GM12878 (cell line): ENCODE results near the gene ZSWIM6. TPM values are rescaled to one million over a fixed set of nuclear protein-coding genes. Genes with fewer than 3 reads are reported as not detected.

Experiments used
- BMI1 ChIP-seq: fragments of 450-650 bp; IDR thresholded peaks from 2 replicates; pipeline ENCODE4 v1.6.1; 2016; ENCODE audit warnings: mild to moderate bottlenecking, moderate library complexity, borderline replicate concordance
- MTA2 ChIP-seq: fragments of 450-650 bp; IDR thresholded peaks from 2 replicates; pipeline ENCODE4 v1.6.1; 2016; ENCODE audit warnings: low read depth, mild to moderate bottlenecking, moderate library complexity
- NFYB ChIP-seq: IDR thresholded peaks from 2 replicates; pipeline ENCODE4 v1.6.1; 2011; ENCODE audit warnings: low read depth, mild to moderate bottlenecking, low read length, improper control_type of control experiment, moderate library complexity; ENCODE audit not compliant: insufficient read depth
- polyA plus RNA-seq, 11 experiments: library from polyadenylated mRNA; depleted of rRNA in 4 of 11; unstranded in 6 of 11; stranded (reverse) in 5 of 11; fragments of >200 nt; fragmentation: Nextera tagmentation in 4 of 11; fragmentation: Illumina TruSeq in 1 of 11; extraction: Ambion mirVana in 4 of 11; extraction: Trizol in 1 of 11; gene quantifications; 1 replicate in 1 of 11; 2 replicates in 10 of 11; pipeline versions ENCODE4 v1.2.1 to v1.2.3, GENCODE V29; 2011 to 2016; ENCODE audit warnings: inconsistent platforms in 2 of 11, missing spikeins in 2 of 11, low read depth in 1 of 11
- total RNA-seq, 4 experiments: library from RNA; depleted of rRNA in 3 of 4; stranded (reverse); fragments of >200 nt in 3 of 4; fragmentation: Illumina TruSeq in 1 of 4; extraction: Trizol in 1 of 4; gene quantifications; 2 replicates each; pipeline versions ENCODE4 v1.2.1 to v1.2.3, GENCODE V29; 2013 to 2021
- TF ChIP-seq, protein P1 (sequence below): IDR thresholded peaks from 2 replicates; pipeline ENCODE4 v1.6.1; 2011; ENCODE audit warnings: borderline replicate concordance, low read depth, mild to moderate bottlenecking, moderate library complexity, low read length; ENCODE audit not compliant: insufficient read depth, poor library complexity, severe bottlenecking
- TF ChIP-seq, protein P2 (sequence below): fragments of 450-650 bp; formaldehyde crosslinking; IDR thresholded peaks from 2 replicates; pipeline ENCODE4 v1.4.0; 2020; ENCODE audit warnings: mild to moderate bottlenecking, moderate library complexity
- TF ChIP-seq, protein P3 (sequence below), 3 experiments: IDR thresholded peaks in 2 of 3; conservative IDR thresholded peaks in 1 of 3; 2 replicates each; pipeline ENCODE4 v1.5.1; 2011; ENCODE audit warnings: low read depth in 3 of 3, low read length in 3 of 3, mild to moderate bottlenecking in 3 of 3, control low read depth in 2 of 3, moderate library complexity in 2 of 3, inconsistent platforms in 1 of 3, mixed read lengths in 1 of 3; ENCODE audit not compliant: control insufficient read depth in 2 of 3, insufficient read depth in 1 of 3; ENCODE audit errors: extremely low read depth in 1 of 3

The ZSWIM6 gene
- total and polyA plus RNA-seq, 10 of the 15 experiments (the other 5 are each of a cell fraction or from before 2014, with no cell fraction given): 0.53 to 6.2 (median 3.4) TPM

DNA sequence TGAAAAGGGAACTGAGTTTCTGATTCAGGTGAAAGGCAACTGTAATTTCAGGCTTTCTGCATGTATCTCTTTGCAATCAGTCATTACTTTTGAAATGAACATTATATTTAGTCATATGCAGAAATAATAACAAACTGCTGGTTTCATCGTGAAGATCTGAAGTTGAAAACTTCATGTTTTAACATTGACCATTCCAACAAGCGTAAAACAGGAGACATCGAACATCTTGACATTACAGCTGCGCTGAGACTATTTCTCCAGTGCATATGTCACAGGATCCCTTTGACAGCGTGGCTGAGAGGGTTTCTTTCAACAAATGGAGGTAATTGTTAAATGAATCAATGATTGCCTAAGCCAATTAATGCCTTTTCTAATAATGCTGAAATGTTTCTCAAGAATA, 38.2 kb upstream of the ZSWIM6 start (continued):
- TF ChIP-seq, protein P1, sequence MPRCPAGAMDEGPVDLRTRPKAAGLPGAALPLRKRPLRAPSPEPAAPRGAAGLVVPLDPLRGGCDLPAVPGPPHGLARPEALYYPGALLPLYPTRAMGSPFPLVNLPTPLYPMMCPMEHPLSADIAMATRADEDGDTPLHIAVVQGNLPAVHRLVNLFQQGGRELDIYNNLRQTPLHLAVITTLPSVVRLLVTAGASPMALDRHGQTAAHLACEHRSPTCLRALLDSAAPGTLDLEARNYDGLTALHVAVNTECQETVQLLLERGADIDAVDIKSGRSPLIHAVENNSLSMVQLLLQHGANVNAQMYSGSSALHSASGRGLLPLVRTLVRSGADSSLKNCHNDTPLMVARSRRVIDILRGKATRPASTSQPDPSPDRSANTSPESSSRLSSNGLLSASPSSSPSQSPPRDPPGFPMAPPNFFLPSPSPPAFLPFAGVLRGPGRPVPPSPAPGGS: no peak
- TF ChIP-seq NFYB (no peak), BMI1 (no peak), MTA2 (no peak)
- TF ChIP-seq, protein P2, sequence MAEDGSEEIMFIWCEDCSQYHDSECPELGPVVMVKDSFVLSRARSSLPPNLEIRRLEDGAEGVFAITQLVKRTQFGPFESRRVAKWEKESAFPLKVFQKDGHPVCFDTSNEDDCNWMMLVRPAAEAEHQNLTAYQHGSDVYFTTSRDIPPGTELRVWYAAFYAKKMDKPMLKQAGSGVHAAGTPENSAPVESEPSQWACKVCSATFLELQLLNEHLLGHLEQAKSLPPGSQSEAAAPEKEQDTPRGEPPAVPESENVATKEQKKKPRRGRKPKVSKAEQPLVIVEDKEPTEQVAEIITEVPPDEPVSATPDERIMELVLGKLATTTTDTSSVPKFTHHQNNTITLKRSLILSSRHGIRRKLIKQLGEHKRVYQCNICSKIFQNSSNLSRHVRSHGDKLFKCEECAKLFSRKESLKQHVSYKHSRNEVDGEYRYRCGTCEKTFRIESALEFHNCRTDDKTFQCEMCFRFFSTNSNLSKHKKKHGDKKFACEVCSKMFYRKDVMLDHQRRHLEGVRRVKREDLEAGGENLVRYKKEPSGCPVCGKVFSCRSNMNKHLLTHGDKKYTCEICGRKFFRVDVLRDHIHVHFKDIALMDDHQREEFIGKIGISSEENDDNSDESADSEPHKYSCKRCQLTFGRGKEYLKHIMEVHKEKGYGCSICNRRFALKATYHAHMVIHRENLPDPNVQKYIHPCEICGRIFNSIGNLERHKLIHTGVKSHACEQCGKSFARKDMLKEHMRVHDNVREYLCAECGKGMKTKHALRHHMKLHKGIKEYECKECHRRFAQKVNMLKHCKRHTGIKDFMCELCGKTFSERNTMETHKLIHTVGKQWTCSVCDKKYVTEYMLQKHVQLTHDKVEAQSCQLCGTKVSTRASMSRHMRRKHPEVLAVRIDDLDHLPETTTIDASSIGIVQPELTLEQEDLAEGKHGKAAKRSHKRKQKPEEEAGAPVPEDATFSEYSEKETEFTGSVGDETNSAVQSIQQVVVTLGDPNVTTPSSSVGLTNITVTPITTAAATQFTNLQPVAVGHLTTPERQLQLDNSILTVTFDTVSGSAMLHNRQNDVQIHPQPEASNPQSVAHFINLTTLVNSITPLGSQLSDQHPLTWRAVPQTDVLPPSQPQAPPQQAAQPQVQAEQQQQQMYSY (CRISPR knock-in tag): no peak
- TF ChIP-seq, protein P3, sequence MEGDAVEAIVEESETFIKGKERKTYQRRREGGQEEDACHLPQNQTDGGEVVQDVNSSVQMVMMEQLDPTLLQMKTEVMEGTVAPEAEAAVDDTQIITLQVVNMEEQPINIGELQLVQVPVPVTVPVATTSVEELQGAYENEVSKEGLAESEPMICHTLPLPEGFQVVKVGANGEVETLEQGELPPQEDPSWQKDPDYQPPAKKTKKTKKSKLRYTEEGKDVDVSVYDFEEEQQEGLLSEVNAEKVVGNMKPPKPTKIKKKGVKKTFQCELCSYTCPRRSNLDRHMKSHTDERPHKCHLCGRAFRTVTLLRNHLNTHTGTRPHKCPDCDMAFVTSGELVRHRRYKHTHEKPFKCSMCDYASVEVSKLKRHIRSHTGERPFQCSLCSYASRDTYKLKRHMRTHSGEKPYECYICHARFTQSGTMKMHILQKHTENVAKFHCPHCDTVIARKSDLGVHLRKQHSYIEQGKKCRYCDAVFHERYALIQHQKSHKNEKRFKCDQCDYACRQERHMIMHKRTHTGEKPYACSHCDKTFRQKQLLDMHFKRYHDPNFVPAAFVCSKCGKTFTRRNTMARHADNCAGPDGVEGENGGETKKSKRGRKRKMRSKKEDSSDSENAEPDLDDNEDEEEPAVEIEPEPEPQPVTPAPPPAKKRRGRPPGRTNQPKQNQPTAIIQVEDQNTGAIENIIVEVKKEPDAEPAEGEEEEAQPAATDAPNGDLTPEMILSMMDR (IDR thresholded peaks at IDR 0.05 in 2 of 3, conservative IDR thresholded peaks at IDR 0.05 in 1 of 3; ENCODE audit: control insufficient read depth in 2 of 3, extremely low read depth in 1 of 3, insufficient read depth in 1 of 3, low read depth in 3 of 3, low read length in 3 of 3): no peak
